H1 (cell line): Measurements from ENCODE around the gene ACTN4. TPM values are rescaled to one million over a fixed set of nuclear protein-coding genes. Genes with fewer than 3 reads are reported as not detected.

Experiments
- CTCF ChIA-PET: fragments of 300-600 bp; sonication (Branson Sonifier 250); formaldehyde crosslinking; loops from one replicate; lab custom pipeline; 2021; ENCODE audit not compliant: partially characterized antibody; lab: Charles Lee
- POLR2A ChIA-PET: fragments of 300-600 bp; sonication (Branson Sonifier 250); formaldehyde crosslinking; loops from one replicate; lab custom pipeline; 2021; ENCODE audit warnings: inconsistent platforms; ENCODE audit not compliant: partially characterized antibody; lab: Charles Lee
- DNase-seq, 2 experiments: peaks; one replicate each; pipeline versions ENCODE4 v3.0.0 to v3.0.0-alpha.2; 2010 to 2022; ENCODE audit warnings: low spot score in 2 of 2, low read depth in 1 of 2, mixed read lengths in 1 of 2
- FAIRE-seq: peaks from 2 replicates; lab custom pipeline; 2011; peaks lifted over from hg19 to GRCh38; lab: Jason Lieb, UNC
- H2AFZ ChIP-seq: 2 replicates; pipeline ENCODE4 v1.8.1; 2012; ENCODE audit warnings: low read length, inconsistent platforms
- H2AK5ac ChIP-seq: 2 replicates; pipeline ENCODE4 v1.6.1; 2013; ENCODE audit warnings: low read depth, low read length
- H2BK120ac ChIP-seq: replicated peaks from 2 replicates; pipeline ENCODE3; 2013; ENCODE audit warnings: low read depth, low read length, inconsistent platforms
- H2BK12ac ChIP-seq: 2 replicates; pipeline ENCODE4 v1.6.1; 2013; ENCODE audit warnings: low read depth, low read length
- H2BK15ac ChIP-seq: 2 replicates; pipeline ENCODE4 v1.6.1; 2013; ENCODE audit warnings: low read length
- H2BK20ac ChIP-seq: 2 replicates; pipeline ENCODE4 v1.6.1; 2013; ENCODE audit warnings: low read length
- H2BK5ac ChIP-seq: 2 replicates; pipeline ENCODE4 v1.6.1; 2013; ENCODE audit warnings: low read depth, low read length
- H3K14ac ChIP-seq: 2 replicates; pipeline ENCODE4 v1.6.1; 2013; ENCODE audit warnings: inconsistent platforms; ENCODE audit not compliant: insufficient read length
- H3K18ac ChIP-seq: 2 replicates; pipeline ENCODE4 v1.6.1; 2013; ENCODE audit warnings: low read length; ENCODE audit errors: extremely low read depth
- H3K23ac ChIP-seq: 2 replicates; pipeline ENCODE4 v1.6.1; 2013; ENCODE audit warnings: inconsistent platforms; ENCODE audit not compliant: insufficient read length
- H3K23me2 ChIP-seq: 2 replicates; pipeline ENCODE4 v1.6.1; 2013; ENCODE audit warnings: low read depth, low read length
- H3K27ac ChIP-seq: 2 replicates; pipeline ENCODE4 v1.6.1; 2011; ENCODE audit warnings: low read depth, low read length, inconsistent platforms
- H3K27me3 ChIP-seq, 4 experiments: replicated peaks in 1 of 4; 1 replicate in 1 of 4; 2 replicates in 3 of 4; pipeline versions ENCODE4 v1.6.1 to v1.8.1; 2011 to 2013; ENCODE audit warnings: low read length in 3 of 4, mild to moderate bottlenecking in 3 of 4, inconsistent platforms in 2 of 4, mixed read lengths in 2 of 4, moderate library complexity in 1 of 4; ENCODE audit not compliant: control insufficient read depth in 3 of 4, insufficient read depth in 3 of 4; ENCODE audit errors: extremely low read depth in 1 of 4
- H3K36me3 ChIP-seq, 4 experiments: 2 replicates each; pipeline versions ENCODE4 v1.6.1 to v1.8.1; 2011 to 2013; ENCODE audit warnings: mild to moderate bottlenecking in 4 of 4, low read length in 3 of 4, moderate library complexity in 2 of 4, control low read depth in 1 of 4, inconsistent platforms in 1 of 4; ENCODE audit not compliant: insufficient read depth in 4 of 4, control insufficient read depth in 2 of 4
- H3K4ac ChIP-seq: replicated peaks from 2 replicates; pipeline ENCODE3; 2013; ENCODE audit warnings: low read length, low read depth, mixed read lengths, inconsistent platforms; ENCODE audit not compliant: insufficient read length
- H3K4me1 ChIP-seq, 4 experiments: replicated peaks in 1 of 4; 1 replicate in 1 of 4; 2 replicates in 3 of 4; pipeline versions ENCODE4 v1.6.1 to v1.8.1; 2011 to 2013; ENCODE audit warnings: low read length in 3 of 4, inconsistent platforms in 2 of 4, mixed read lengths in 1 of 4; ENCODE audit not compliant: insufficient read depth in 4 of 4, control insufficient read depth in 3 of 4
- H3K4me2 ChIP-seq, 2 experiments: 2 replicates each; pipeline versions ENCODE4 v1.6.1 to v1.8.1; 2011 to 2013; ENCODE audit warnings: low read depth in 2 of 2, low read length in 2 of 2, control low read depth in 1 of 2, inconsistent platforms in 1 of 2, mild to moderate bottlenecking in 1 of 2; ENCODE audit not compliant: insufficient read depth in 1 of 2
- H3K4me3 ChIP-seq, 4 experiments: fragments of 200-600, 300-600 bp in 1 of 4; sonication (generic), shearing (Covaris generic), sonication (Bioruptor Twin) in 1 of 4; 2 replicates each; pipeline versions ENCODE4 v1.5.1 to v1.8.1; 2011 to 2016; ENCODE audit warnings: low read length in 4 of 4, low read depth in 3 of 4, control low read depth in 2 of 4, inconsistent platforms in 2 of 4, mild to moderate bottlenecking in 2 of 4, mixed read lengths in 1 of 4, moderate library complexity in 1 of 4; ENCODE audit not compliant: insufficient read depth in 2 of 4; ENCODE audit errors: extremely low read depth in 1 of 4
- H3K56ac ChIP-seq: replicated peaks from 2 replicates; pipeline ENCODE3; 2013; ENCODE audit warnings: low read depth, mild to moderate bottlenecking, mixed read lengths, low read length, inconsistent platforms; ENCODE audit not compliant: insufficient read length
- H3K79me1 ChIP-seq: 2 replicates; pipeline ENCODE4 v1.6.1; 2013; ENCODE audit warnings: low read depth, low read length, control low read depth
- H3K79me2 ChIP-seq, 2 experiments: 2 replicates each; pipeline versions ENCODE4 v1.6.1 to v1.8.1; 2012 to 2013; ENCODE audit warnings: low read length in 2 of 2, mild to moderate bottlenecking in 2 of 2, inconsistent platforms in 1 of 2; ENCODE audit not compliant: insufficient read depth in 2 of 2, control insufficient read depth in 1 of 2
- H3K9ac ChIP-seq, 4 experiments: replicated peaks in 1 of 4; 1 replicate in 1 of 4; 2 replicates in 3 of 4; pipeline versions ENCODE4 v1.6.1 to v1.8.1; 2011 to 2013; ENCODE audit warnings: low read depth in 3 of 4, low read length in 3 of 4, control low read depth in 2 of 4, mild to moderate bottlenecking in 2 of 4, moderate library complexity in 2 of 4, inconsistent platforms in 1 of 4; ENCODE audit errors: extremely low read depth in 1 of 4
- H3K9me3 ChIP-seq, 2 experiments: 2 replicates each; pipeline versions ENCODE4 v1.6.1 to v1.8.1; 2012 to 2013; ENCODE audit warnings: mild to moderate bottlenecking in 2 of 2, moderate library complexity in 2 of 2, control low read depth in 1 of 2, inconsistent platforms in 1 of 2, low read depth in 1 of 2, low read length in 1 of 2, mixed read lengths in 1 of 2; ENCODE audit not compliant: insufficient read depth in 2 of 2
- H4K20me1 ChIP-seq, 2 experiments: replicated peaks in 1 of 2; 2 replicates each; pipeline versions ENCODE3 to v1.8.1; 2011 to 2013; ENCODE audit warnings: inconsistent platforms in 2 of 2, low read length in 2 of 2, mild to moderate bottlenecking in 1 of 2; ENCODE audit not compliant: insufficient read depth in 2 of 2, control insufficient read depth in 1 of 2
- H4K5ac ChIP-seq: 2 replicates; pipeline ENCODE4 v1.6.1; 2013; ENCODE audit warnings: low read length, low read depth, mixed read lengths, inconsistent platforms; ENCODE audit not compliant: insufficient read length
- H4K8ac ChIP-seq: 2 replicates; pipeline ENCODE4 v1.8.0; 2013; ENCODE audit warnings: mild to moderate bottlenecking, moderate library complexity, low read length, inconsistent platforms; ENCODE audit not compliant: insufficient read depth; ENCODE audit errors: extremely low read depth
- H4K91ac ChIP-seq: replicated peaks from 2 replicates; pipeline ENCODE3; 2013; ENCODE audit warnings: low read length, mixed read lengths, inconsistent platforms; ENCODE audit not compliant: insufficient read length
- ASH2L ChIP-seq: fragments of 200-600, 300-600 bp; sonication (generic); IDR thresholded peaks from one replicate; pipeline ENCODE4 v1.7.1; 2017; ENCODE audit warnings: low read length
- CHD1 ChIP-seq: IDR thresholded peaks from 2 replicates; pipeline ENCODE4 v1.6.1; 2012; ENCODE audit warnings: low read depth, low read length, improper control_type of control experiment
- CHD2 ChIP-seq: IDR thresholded peaks from 2 replicates; pipeline ENCODE4 v1.6.1; 2012; ENCODE audit warnings: low read length, improper control_type of control experiment
- E2F6 ChIP-seq: IDR thresholded peaks from 2 replicates; pipeline ENCODE4 v1.6.1; 2012; ENCODE audit warnings: inconsistent platforms
- GTF2F1 ChIP-seq: IDR thresholded peaks from 2 replicates; pipeline ENCODE4 v1.6.1; 2012; ENCODE audit warnings: low read depth, low read length, improper control_type of control experiment, borderline replicate concordance
- KDM4A ChIP-seq: IDR thresholded peaks from one replicate; pipeline ENCODE4 v1.7.1; 2012; ENCODE audit warnings: low read depth, mild to moderate bottlenecking, moderate library complexity, low read length, inconsistent platforms; ENCODE audit not compliant: severe bottlenecking
- MAX ChIP-seq: IDR thresholded peaks from 2 replicates; pipeline ENCODE4 v1.6.1; 2012; ENCODE audit warnings: inconsistent platforms
- NANOG ChIP-seq: IDR thresholded peaks from 2 replicates; pipeline ENCODE4 v1.6.1; 2011; ENCODE audit warnings: low read length, low read depth, mild to moderate bottlenecking, inconsistent platforms; ENCODE audit not compliant: insufficient read depth, poor library complexity, severe bottlenecking
- POLR2AphosphoS5 ChIP-seq: IDR thresholded peaks from 2 replicates; pipeline ENCODE4 v1.6.1; 2011; ENCODE audit warnings: low read depth, low read length
- POU5F1 ChIP-seq: IDR thresholded peaks from 2 replicates; pipeline ENCODE4 v1.6.1; 2011; ENCODE audit warnings: low read depth, mild to moderate bottlenecking, low read length, moderate library complexity
- SIX5 ChIP-seq: IDR thresholded peaks from 2 replicates; pipeline ENCODE4 v1.6.1; 2011; ENCODE audit warnings: mild to moderate bottlenecking, low read depth, low read length
- SP4 ChIP-seq: IDR thresholded peaks from 2 replicates; pipeline ENCODE4 v1.6.1; 2012; ENCODE audit warnings: low read length, inconsistent platforms
- SRF ChIP-seq: IDR thresholded peaks from 2 replicates; pipeline ENCODE4 v1.6.1; 2011; ENCODE audit warnings: mild to moderate bottlenecking, low read depth, low read length, moderate library complexity
- WGBS, 2 experiments: shearing (Covaris generic) in 1 of 2; methylation state at CpG; one replicate each; pipeline versions ENCODE4 v1.1.6 to v1.1.7; 2013 to 2015; ENCODE audit warnings: low lambda C conversion rate in 2 of 2, mixed read lengths in 2 of 2, inconsistent platforms in 1 of 2, low coverage in 1 of 2, missing lambda C conversion rate in 1 of 2; ENCODE audit not compliant: insufficient replicate concordance in 2 of 2, insufficient coverage in 1 of 2, insufficient read length in 1 of 2; ENCODE audit errors: extremely low coverage in 1 of 2, missing lambda C conversion rate in 1 of 2; 5-methylcytosine and 5-hydroxymethylcytosine counted together
- polyA plus RNA-seq, 7 experiments: library from polyadenylated mRNA; depleted of rRNA in 3 of 7; stranded (reverse) in 5 of 7; unstranded in 2 of 7; fragments of >200 nt in 5 of 7; fragments of 200-250 nt in 2 of 7; gene quantifications; 1 replicate in 5 of 7; 2 replicates in 1 of 7; 4 replicates in 1 of 7; pipeline versions ENCODE4 v1.2.1 to v1.2.3, GENCODE V29; 2011 to 2013; ENCODE audit warnings: missing spikeins in 2 of 7, mixed read lengths in 2 of 7
- total RNA-seq: library from RNA; stranded (reverse); fragmentation: NEBNext Ultra II Directional; extraction: Animal tissue kit (Norgen Biotek cat#: 25700); gene quantifications from 2 replicates; pipeline ENCODE4 v1.2.1, GENCODE V29; 2021

Gene ACTN4
- total and polyA plus RNA-seq, 2 of the 8 experiments (the other 6 are each of a cell fraction or from before 2014, with no cell fraction given): 211 to 520 TPM

- Histone ChIP-seq H2BK5ac (no peak overlapping the region; the same call in 1 of the 2 replicates), H3K36me3 (peaks cover 48 to 86% (median 68%) of the 10 kb centered on the region in 4 experiments), H3K18ac (no peak overlapping the region), H2AFZ (no peak overlapping the region), H3K23me2 (no peaks in the 10 kb centered on the region), H3K79me1 (peaks cover 4% of the 10 kb centered on the region), H2BK120ac (no peak overlapping the region), H2BK12ac (no peak overlapping the region), H3K14ac (no peak overlapping the region), H4K91ac (no peak overlapping the region), H2AK5ac (no peak overlapping the region), H2BK20ac (no peak overlapping the region), H2BK15ac (0 out of 2 replicates have a peak overlapping the region, but pooled peaks have one; percentile 16), H4K20me1 (peaks cover 7 to 16% of the 10 kb centered on the region in 2 experiments), H3K23ac (no peak overlapping the region), H3K4me1 (no peaks in the 10 kb centered on the region), H3K56ac (no peak overlapping the region), H3K9me3 (no peaks in the 10 kb centered on the region), H4K8ac (no peak overlapping the region), H3K27ac (no peak overlapping the region), H3K4me2 (no peak overlapping the region), H3K4me3 (no peak overlapping the region), H3K79me2 (no peaks in the 10 kb centered on the region), H3K4ac (no peak overlapping the region), H4K5ac (no peak overlapping the region), H3K27me3 (no peaks in the 10 kb centered on the region; a peak in 1 of 7 replicates), H3K9ac (no peak overlapping the region)
- CTCF ChIA-PET: interaction anchor here (0.7 to 1.0 kb wide), 2 partner anchors 10 to 23 kb away, joined by 4 read pairs; no protein-coding TSS in a partner anchor
- no peak for FAIRE-seq
- TF ChIP-seq CHD1 (no peak), E2F6 (no peak), POLR2AphosphoS5 (no peak), SP4 (no peak), MAX (no peak), NANOG (no peak), KDM4A (no peak), CHD2 (no peak), POU5F1 (no peak), GTF2F1 (no peak), SIX5 (no peak), ASH2L (no peak), SRF (no peak)
- WGBS, 2 experiments: 89% methylated on average over 10 of the region's 10 CpGs; no CpG with 5 or more reads in 1 of the 2 experiments
- POLR2A ChIA-PET: interaction anchor here (0.8 to 1.0 kb wide), 2 partner anchors 12 to 60 kb away, joined by 3 to 4 read pairs; no protein-coding TSS in a partner anchor
- DNase-seq: no peak
Measured at GRCh38 chr19:38709119-38709518, 61.7 kb downstream of the ACTN4 start.
